Upper lobe of right lung (tissue), 1 donor: ENCODE results near the gene NUAK2. TPM values are rescaled to one million over a fixed set of nuclear protein-coding genes. Genes with fewer than 3 reads are reported as not detected.

Experiments used
- ATAC-seq: fragments of 200-7000 bp; cut with Tn5 transposase; one replicate; pipeline ENCODE4 v1.9.1; 2020; ENCODE audit warnings: mild to moderate bottlenecking, moderate library complexity
- DNase-seq: peaks from one replicate; pipeline ENCODE4 v3.0.0-alpha.2; 2020
- H3K27ac ChIP-seq: fragments of 200-600 bp; one replicate; pipeline ENCODE4 v1.8.0; 2022
- H3K27me3 ChIP-seq: fragments of 200-600 bp; one replicate; pipeline ENCODE4 v1.8.0; 2022; ENCODE audit warnings: mild to moderate bottlenecking
- H3K36me3 ChIP-seq: fragments of 200-600 bp; one replicate; pipeline ENCODE4 v1.8.0; 2022
- H3K4me1 ChIP-seq: fragments of 200-600 bp; one replicate; pipeline ENCODE4 v1.8.0; 2022
- H3K4me3 ChIP-seq: fragments of 200-600 bp; one replicate; pipeline ENCODE4 v1.8.0; 2022; ENCODE audit warnings: mild to moderate bottlenecking
- H3K9me3 ChIP-seq: fragments of 200-600 bp; one replicate; pipeline ENCODE4 v1.8.0; 2022
- intact Hi-C: fragments of 100-400 bp; cut with DNase I; formaldehyde crosslinking; loops from one replicate; pipeline ENCODE4 v1.11.0; 2022
- total RNA-seq: library from RNA; stranded (reverse); fragmentation: NEBNext Ultra II Directional; extraction: Animal tissue kit (Norgen Biotek cat#: 25700); gene quantifications from one replicate; pipeline ENCODE4 v1.2.1, GENCODE V29; 2021
- TF ChIP-seq, protein P1 (sequence below): fragments of 200-600 bp; IDR thresholded peaks from one replicate; pipeline ENCODE4 v1.8.0; 2022; ENCODE audit warnings: antibody characterized with exemption
- donor health status: DM: no; HTN: yes; CAD: no; lungs with severe emphysema.

Gene NUAK2
- total RNA-seq, 1 donor from 2014 or later = 8.8 TPM

DNA sequence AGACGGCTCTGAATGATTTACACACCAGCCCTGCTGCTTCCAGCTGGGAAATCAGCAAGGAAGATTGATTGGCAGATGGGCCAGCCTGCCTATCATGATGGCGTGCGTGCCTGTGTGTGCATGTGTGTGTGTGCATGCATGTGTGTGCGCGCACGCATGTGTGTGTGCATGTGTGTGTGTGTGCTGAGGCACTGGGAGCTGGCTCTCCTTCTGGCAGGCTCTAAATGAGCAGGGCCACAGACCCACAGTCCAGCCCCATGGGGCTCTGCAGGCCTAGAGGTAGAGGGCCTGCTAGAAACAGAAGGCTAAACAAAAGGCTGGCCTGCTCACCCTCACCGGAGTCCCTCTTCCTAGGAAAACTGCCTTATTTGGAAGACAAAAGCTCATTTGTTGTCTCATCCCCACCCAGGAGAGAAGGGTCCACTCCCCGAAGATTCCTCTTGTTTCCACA is 29.2 kb upstream of the NUAK2 start:
- no peaks in the 10 kb centered on the region for H3K4me1 ChIP-seq
- no peaks in the 10 kb centered on the region for H3K9me3 ChIP-seq
- H3K4me3 ChIP-seq = no peak overlapping the region
- peaks cover 8% of the 10 kb centered on the region for H3K27me3 ChIP-seq
- no peak overlapping the region for H3K27ac ChIP-seq
- intact Hi-C loops = loop anchor here (10.0 kb wide), 1 partner anchor 134 kb away; no protein-coding TSS in a partner anchor
- TF ChIP-seq, protein P1, sequence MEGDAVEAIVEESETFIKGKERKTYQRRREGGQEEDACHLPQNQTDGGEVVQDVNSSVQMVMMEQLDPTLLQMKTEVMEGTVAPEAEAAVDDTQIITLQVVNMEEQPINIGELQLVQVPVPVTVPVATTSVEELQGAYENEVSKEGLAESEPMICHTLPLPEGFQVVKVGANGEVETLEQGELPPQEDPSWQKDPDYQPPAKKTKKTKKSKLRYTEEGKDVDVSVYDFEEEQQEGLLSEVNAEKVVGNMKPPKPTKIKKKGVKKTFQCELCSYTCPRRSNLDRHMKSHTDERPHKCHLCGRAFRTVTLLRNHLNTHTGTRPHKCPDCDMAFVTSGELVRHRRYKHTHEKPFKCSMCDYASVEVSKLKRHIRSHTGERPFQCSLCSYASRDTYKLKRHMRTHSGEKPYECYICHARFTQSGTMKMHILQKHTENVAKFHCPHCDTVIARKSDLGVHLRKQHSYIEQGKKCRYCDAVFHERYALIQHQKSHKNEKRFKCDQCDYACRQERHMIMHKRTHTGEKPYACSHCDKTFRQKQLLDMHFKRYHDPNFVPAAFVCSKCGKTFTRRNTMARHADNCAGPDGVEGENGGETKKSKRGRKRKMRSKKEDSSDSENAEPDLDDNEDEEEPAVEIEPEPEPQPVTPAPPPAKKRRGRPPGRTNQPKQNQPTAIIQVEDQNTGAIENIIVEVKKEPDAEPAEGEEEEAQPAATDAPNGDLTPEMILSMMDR = no peak
- H3K36me3 ChIP-seq = no peaks in the 10 kb centered on the region
- no peak for ATAC-seq
- peak; percentile 53 for DNase-seq

DNA sequence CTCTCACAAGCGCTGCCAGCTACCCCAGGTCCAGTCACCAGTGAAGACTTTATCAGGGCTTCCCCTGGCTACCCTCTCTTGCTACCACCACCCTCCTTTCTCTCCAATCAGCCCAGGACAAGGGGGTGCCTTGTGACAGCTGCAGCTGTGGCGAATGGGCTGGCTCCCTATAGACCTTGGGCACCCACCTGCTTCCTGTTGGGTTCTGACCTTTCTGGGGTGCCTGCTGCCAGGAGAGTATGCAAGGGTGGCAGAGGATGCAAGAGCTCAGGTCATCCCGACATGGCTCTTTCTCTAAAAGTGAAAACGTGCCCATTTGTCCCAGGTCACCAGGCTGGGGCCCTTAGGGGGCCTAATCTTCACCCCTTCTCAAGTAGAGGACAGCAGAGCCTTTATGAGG is 28.6 kb upstream of the NUAK2 start:
- TF ChIP-seq, protein P1 = no peak
- Histone ChIP-seq H3K4me1 (no peaks in the 10 kb centered on the region), H3K36me3 (no peaks in the 10 kb centered on the region), H3K27ac (no peak overlapping the region), H3K9me3 (no peaks in the 10 kb centered on the region), H3K27me3 (peaks cover 14% of the 10 kb centered on the region), H3K4me3 (no peak overlapping the region)
- ATAC-seq (no peak), DNase-seq (peak; percentile 41)
- intact Hi-C loops = loop anchor here (10.0 kb wide), 1 partner anchor 135 kb away; no protein-coding TSS in a partner anchor

DNA sequence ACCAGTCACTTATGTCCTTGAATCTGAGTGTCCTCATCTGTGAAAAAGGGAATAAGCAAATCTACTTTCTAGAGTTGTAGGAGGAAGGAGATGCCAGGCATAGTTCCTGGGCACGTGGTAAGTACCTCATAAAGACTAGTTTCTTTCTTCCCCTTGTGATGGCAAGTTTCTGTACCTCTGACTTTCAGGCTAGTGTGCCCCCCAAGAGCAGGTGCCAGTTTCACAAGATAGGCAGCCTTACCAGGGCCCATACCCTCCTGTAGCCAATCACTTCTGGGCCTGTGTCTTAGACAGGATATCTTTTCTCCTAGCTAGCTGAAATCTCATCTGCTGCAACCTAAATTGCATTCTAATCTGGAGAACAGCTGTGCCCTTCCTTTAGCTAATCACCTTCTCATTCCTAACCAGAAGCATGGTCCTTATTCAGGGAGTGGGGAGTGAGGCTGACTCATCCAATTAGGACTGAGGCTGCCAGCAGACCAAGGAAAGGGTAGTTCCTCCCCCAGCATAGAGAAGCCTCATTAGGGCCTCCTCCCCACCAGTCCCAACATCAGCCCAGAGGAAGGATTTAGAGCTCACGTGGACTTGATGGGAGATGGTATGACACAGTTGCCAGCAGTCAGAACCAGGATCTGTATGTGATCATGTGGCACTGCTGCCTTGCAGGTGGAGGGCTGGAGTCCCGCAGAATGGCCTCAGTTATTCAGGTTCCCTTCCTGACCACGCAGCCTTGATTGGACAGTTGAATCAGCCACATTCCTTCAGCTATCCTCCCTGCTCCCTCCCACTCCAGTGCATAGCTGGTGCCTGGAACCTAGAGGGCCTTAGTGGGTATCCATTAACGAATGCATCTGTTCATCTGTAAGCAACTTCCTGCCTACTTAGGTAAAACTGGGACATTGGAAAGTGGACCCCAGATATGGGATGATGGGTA is 27.3 kb upstream of the NUAK2 start:
- Histone ChIP-seq H3K27ac (no peak overlapping the region), H3K27me3 (peaks cover 27% of the 10 kb centered on the region), H3K4me3 (no peak overlapping the region), H3K36me3 (no peaks in the 10 kb centered on the region), H3K9me3 (no peaks in the 10 kb centered on the region), H3K4me1 (peaks cover 6% of the 10 kb centered on the region)
- ATAC-seq = peak; percentile 11
- intact Hi-C loops = loop anchor here (10.0 kb wide), 1 partner anchor 176 kb away; no protein-coding TSS in a partner anchor
- DNase-seq = peak; percentile 33
- TF ChIP-seq, protein P1 = no peak

DNA sequence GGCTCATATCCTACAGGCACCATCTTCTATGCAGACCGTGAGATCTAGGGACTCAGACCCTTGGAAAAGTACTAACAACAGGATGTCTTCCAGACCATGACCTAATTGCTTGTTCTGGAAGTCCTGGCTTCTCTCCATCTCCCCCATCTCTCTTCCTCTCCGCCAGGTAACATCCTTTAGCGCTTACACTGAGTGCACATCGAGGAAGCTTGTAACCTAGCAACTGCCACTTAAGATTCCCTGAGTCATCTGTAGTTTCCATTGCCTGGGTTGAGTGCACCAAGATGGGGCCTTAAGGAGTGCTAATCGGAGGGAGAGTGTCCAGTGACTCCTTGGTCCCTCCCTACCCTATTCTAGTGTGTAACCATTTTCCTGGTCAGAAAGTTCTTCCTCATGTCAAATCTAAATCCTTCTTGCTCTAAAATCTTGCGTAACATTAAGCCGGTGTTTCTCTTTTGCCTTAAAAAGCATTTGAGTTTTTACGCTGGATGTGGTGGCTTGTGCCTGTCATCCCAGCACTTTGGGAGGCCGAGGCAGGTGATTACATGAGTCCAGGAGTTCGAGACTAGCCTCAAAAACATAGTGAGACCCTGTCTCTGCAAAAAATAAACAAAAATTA is 25.5 kb upstream of the NUAK2 start:
- H3K9me3 ChIP-seq = no peaks in the 10 kb centered on the region
- peaks cover 39% of the 10 kb centered on the region for H3K27me3 ChIP-seq
- H3K4me1 ChIP-seq = peaks cover 12% of the 10 kb centered on the region
- H3K4me3 ChIP-seq = no peak overlapping the region
- TF ChIP-seq, protein P1 = no peak
- intact Hi-C loops = loop anchor here (10.0 kb wide), 1 partner anchor 178 kb away; no protein-coding TSS in a partner anchor
- ATAC-seq (peak; percentile 24), DNase-seq (no peak)
- H3K36me3 ChIP-seq = no peaks in the 10 kb centered on the region
- no peak overlapping the region for H3K27ac ChIP-seq

DNA sequence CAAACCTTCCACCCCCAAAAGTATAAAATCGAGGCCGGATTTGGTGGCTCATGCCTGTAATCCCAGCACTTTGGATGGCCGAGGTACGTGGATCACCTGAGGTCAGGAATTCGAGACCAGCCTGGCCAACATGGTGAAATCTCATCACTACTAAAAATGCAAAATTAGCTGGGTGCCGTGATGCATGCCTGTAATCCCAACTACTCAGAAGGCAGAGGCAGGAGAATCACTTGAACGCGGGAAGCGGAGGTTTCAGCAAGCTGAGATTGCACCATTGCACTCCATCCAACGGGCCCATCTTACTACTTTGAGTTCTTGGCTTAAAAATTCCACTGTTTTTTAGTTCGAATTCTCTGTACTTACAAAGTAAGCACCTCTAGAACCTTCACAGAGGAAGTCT is 24.2 kb upstream of the NUAK2 start:
- Histone ChIP-seq H3K36me3 (no peaks in the 10 kb centered on the region), H3K4me1 (peaks cover 12% of the 10 kb centered on the region), H3K4me3 (no peak overlapping the region), H3K27me3 (peaks cover 39% of the 10 kb centered on the region), H3K9me3 (no peaks in the 10 kb centered on the region), H3K27ac (no peak overlapping the region)
- TF ChIP-seq, protein P1 = no peak
- no peak for DNase-seq
- intact Hi-C loops = loop anchor here (10.0 kb wide), 1 partner anchor 179 kb away; no protein-coding TSS in a partner anchor
- no peak for ATAC-seq
